ENCODE data around the gene ZNF791.

ZNF791 gene

DNA sequence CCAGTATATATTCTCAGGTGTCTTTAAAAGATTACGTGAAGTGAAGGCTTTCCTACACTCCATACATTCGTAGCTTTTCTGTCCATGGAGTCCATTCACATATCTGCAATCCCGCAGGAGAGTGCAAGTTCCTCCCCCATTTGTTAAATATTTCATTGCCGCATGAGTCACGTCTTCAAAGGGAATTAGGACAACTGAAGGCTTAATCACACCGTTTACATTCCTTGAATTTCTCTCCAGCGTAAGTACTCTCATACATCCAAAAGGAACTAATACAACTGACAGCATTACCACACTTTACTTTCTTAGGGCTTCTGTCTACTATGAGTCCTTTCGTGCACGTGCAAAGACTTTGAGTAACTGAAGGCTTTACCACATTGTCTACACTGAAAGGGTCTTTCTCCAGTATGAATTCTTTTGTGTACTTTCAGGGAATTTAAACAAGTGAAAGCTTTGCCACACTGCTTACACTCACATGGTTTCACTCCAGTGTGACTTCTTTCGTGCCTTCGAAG is 30.5 kb upstream of the ZNF791 start:
- H3K4me3 ChIP-seq (ENCODE audit: low read depth, low read length) = no peak overlapping the region

DNA sequence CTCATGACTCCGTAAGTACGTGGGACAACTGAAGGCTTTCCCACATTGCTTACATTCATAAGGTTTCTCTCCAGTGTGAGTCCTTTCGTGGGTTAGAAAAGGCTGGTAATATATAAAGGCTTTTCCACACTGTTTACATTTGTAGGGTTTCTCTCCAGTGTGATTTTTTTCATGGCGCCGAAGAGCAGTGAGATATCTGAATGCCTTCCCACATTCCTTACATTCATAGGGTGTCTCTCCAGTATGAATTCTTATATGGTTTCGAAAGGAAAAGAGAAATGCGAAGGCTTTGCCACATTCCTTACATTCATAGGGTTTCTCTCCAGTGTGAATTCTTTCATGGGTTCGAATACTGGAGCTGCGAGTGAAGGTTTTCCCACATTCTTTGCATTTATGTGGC is 29.6 kb upstream of the ZNF791 start:
- DNase-seq (ENCODE audit: low read depth) = no peak
- H3K4me3 ChIP-seq (ENCODE audit: low read depth, low read length) = no peak overlapping the region
- in situ Hi-C loops (cut with HindIII; ENCODE audit: low sequenced_read_pairs) = no loop called here
- TF ChIP-seq, protein P1, sequence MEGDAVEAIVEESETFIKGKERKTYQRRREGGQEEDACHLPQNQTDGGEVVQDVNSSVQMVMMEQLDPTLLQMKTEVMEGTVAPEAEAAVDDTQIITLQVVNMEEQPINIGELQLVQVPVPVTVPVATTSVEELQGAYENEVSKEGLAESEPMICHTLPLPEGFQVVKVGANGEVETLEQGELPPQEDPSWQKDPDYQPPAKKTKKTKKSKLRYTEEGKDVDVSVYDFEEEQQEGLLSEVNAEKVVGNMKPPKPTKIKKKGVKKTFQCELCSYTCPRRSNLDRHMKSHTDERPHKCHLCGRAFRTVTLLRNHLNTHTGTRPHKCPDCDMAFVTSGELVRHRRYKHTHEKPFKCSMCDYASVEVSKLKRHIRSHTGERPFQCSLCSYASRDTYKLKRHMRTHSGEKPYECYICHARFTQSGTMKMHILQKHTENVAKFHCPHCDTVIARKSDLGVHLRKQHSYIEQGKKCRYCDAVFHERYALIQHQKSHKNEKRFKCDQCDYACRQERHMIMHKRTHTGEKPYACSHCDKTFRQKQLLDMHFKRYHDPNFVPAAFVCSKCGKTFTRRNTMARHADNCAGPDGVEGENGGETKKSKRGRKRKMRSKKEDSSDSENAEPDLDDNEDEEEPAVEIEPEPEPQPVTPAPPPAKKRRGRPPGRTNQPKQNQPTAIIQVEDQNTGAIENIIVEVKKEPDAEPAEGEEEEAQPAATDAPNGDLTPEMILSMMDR (IDR thresholded peaks at IDR 0.05; ENCODE audit: low read depth, low read length, missing control alignments) = no peak

More for the DNA sequence above, 30.5 kb upstream of the ZNF791 start:
- in situ Hi-C loops (cut with HindIII; ENCODE audit: low sequenced_read_pairs) = no loop called here
- TF ChIP-seq, protein P1 (IDR thresholded peaks at IDR 0.05; ENCODE audit: low read depth, low read length, missing control alignments) = no peak
- DNase-seq (ENCODE audit: low read depth) = no peak

DNA sequence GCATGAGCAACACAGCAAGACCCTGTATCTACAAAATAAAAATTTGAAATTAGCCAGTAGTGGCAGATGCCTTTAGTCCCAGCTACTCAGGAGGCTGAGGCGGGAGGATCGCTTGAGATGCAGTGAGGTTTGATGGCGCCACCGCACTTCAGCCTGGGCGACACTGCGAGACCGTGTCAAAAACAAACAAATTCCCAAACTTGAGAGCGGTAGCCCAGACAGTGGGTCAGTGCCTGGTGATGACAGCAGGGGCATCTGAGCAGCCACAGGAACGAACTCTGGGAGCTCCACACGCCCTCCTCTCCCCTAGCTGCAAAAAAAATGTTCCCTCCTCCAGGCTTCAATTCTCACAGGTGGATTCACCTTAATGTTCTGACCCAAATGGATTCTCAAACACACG is 14.2 kb upstream of the ZNF791 start:
- no peak overlapping the region for H3K4me3 ChIP-seq (ENCODE audit: low read depth, low read length)
- in situ Hi-C loops (cut with HindIII; ENCODE audit: low sequenced_read_pairs) = no loop called here
- no peak for DNase-seq (ENCODE audit: low read depth)
- TF ChIP-seq, protein P1 (IDR thresholded peaks at IDR 0.05; ENCODE audit: low read depth, low read length, missing control alignments) = no peak

DNA sequence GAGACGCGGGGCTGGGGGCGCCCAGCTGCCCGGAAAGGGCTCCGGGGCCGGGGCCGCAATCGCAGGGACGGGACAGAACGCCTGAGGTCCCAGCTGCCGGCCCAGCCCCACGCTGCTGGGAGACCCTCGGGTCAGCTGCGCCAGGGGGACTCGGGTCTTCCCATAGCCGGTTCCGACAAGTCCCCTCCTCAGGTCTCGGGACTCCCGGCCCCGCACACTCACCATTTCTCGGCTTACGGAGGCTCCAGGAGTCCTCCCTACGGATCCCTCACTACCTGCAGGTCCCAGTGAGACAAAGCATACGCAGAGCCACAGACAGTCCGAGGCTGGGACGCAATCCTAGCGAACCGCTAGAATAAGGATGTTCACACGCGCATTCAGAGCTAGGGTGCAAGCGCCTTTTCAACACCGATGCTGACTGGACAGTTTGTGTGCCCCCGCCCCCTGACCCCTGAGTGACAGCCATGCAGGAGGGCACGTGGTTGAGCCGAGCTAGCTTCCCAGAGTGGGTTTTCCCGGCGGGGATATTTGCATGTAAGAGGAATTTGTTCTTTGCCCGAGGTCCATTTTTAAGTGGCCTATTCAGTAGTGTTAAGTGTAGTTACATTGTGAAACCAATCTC is 13.7 kb upstream of the ZNF791 start:
- DNase-seq (ENCODE audit: low read depth) = no peak
- in situ Hi-C loops (cut with HindIII; ENCODE audit: low sequenced_read_pairs) = no loop called here
- H3K4me3 ChIP-seq (ENCODE audit: low read depth, low read length) = no peak overlapping the region
- TF ChIP-seq, protein P1 (IDR thresholded peaks at IDR 0.05; ENCODE audit: low read depth, low read length, missing control alignments) = no peak

DNA sequence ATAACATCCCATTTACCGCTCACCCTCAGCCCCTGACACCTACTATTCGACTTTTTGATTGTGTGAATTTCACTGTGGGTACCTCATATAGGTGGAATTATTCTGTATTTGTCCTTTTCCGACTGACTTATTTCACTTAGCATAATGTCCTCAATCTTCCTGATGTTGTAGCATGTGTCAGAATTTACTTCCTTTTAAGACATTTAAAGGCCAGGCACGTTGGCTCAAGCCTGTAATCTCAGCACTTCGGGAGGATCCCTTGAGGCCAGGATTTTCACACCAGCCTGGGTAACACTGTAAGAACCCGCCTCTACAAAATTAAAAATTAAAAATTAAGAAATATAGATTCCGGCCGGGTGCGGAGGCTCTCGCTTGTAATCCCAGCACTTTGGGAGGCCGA is 13.1 kb upstream of the ZNF791 start:
- no peak for DNase-seq (ENCODE audit: low read depth)
- no peak overlapping the region for H3K4me3 ChIP-seq (ENCODE audit: low read depth, low read length)
- in situ Hi-C loops (cut with HindIII; ENCODE audit: low sequenced_read_pairs) = no loop called here
- TF ChIP-seq, protein P1 (IDR thresholded peaks at IDR 0.05; ENCODE audit: low read depth, low read length, missing control alignments) = no peak

DNA sequence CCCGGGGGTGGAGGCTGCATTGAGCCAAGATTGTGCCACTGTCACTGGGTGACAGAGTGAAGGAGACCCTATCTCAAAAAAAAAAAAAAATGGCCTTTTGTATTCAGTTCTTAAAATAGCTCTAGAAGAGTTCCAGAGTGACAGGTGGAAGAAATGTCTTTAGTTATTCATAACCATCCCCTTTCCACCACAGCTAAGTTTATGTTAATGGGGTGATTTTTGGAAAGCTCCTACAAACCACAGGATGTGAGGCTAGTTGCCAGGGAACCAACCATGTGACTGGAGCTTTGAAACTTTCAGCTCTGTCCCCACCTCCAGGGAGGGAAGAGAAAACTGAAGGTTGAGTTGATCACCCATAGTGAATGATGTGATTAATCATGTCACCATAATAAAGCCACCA is 7.0 kb upstream of the ZNF791 start:
- H3K4me3 ChIP-seq (ENCODE audit: low read depth, low read length) = no peak overlapping the region
- TF ChIP-seq, protein P1 (IDR thresholded peaks at IDR 0.05; ENCODE audit: low read depth, low read length, missing control alignments) = no peak
- in situ Hi-C loops (cut with HindIII; ENCODE audit: low sequenced_read_pairs) = no loop called here
- peak; percentile 73 for DNase-seq (ENCODE audit: low read depth)

All from astrocyte of the cerebellum (primary cell).